H7 (cell line): ENCODE results near the gene ASRGL1. TPM values are rescaled to one million over a fixed set of nuclear protein-coding genes. Genes with fewer than 3 reads are reported as not detected.

ENCODE experiments used
- DNase-seq: peaks from one replicate; pipeline ENCODE4 v3.0.0; 2012
- H3K27me3 ChIP-seq: 2 replicates; pipeline ENCODE4 v1.6.0; 2011; ENCODE audit warnings: mild to moderate bottlenecking, low read length; ENCODE audit not compliant: control insufficient read depth, insufficient read depth
- H3K36me3 ChIP-seq: replicated peaks from 2 replicates; pipeline ENCODE4 v1.5.1; 2011; ENCODE audit warnings: low read length; ENCODE audit not compliant: control insufficient read depth, insufficient read depth
- H3K4me3 ChIP-seq: 2 replicates; pipeline ENCODE4 v1.5.1; 2011; ENCODE audit warnings: low read depth, mild to moderate bottlenecking, control low read depth, low read length, moderate library complexity; ENCODE audit not compliant: insufficient read depth
- total RNA-seq: library from RNA; depleted of rRNA; stranded (reverse); fragments of >200 nt; shearing (Covaris generic); gene quantifications from 2 replicates; pipeline ENCODE4 v1.2.3, GENCODE V29; 2014; rRNA removed

The ASRGL1 gene
- total RNA-seq, 1 experiment from 2014 or later = 56.3 TPM

DNA sequence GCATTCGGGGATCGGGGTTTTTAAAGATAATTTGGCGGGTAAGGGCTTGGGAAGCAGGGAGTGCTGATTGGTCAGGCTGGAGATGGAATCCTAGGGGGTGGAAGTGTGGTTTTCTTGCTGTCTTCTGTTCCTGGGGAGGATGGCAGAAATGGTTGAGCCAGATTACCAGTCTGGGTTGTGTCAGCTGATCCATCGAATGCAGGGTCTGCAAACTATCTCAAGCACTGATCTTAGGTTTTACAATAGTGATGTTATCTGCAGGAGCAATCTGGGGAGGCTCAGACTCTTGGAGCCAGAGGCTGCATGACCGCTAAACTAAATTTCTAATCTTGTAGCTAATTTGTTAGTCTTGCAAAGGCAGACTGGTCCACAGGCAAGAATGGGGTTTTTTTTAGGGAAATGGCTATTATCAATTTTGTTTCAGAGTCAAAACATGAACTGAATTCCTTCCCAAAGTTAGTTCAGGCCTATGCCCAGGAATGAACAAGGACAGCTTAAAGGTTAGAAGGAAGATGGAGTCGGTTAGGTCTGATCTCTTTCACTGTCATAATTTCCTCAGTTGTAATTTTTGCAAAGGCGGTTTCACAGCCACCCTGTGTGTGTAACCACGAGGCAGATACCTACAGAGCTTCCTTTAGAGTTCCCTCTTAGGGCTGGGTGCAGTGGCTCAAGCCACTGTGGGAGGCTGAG, 91.8 kb downstream of the ASRGL1 start:
- Histone ChIP-seq H3K27me3 (no peaks in the 10 kb centered on the region; the same call in 1 of the 2 replicates), H3K36me3 (no peaks in the 10 kb centered on the region), H3K4me3 (no peak overlapping the region)
- no peak for DNase-seq

DNA sequence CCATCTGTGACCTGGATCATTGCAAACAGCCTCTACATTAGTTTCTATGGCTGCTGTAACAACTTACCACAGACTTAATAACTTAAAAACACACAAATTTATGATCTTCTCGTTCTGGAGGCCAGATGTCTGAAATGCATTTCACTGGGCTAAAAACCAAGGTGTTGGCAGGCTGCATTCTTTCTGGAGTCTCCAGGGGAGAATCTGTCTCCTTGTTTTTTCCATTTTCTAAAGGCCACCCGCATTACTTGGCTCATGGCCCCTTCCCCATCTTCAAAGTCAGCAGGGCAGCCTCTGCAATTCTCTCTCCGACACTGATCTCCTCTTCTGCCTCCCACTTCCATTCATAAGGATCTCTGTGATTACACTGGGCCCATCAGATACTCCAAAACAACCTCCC, 93.2 kb downstream of the ASRGL1 start:
- no peak for DNase-seq
- no peaks in the 10 kb centered on the region for H3K27me3 ChIP-seq

DNA sequence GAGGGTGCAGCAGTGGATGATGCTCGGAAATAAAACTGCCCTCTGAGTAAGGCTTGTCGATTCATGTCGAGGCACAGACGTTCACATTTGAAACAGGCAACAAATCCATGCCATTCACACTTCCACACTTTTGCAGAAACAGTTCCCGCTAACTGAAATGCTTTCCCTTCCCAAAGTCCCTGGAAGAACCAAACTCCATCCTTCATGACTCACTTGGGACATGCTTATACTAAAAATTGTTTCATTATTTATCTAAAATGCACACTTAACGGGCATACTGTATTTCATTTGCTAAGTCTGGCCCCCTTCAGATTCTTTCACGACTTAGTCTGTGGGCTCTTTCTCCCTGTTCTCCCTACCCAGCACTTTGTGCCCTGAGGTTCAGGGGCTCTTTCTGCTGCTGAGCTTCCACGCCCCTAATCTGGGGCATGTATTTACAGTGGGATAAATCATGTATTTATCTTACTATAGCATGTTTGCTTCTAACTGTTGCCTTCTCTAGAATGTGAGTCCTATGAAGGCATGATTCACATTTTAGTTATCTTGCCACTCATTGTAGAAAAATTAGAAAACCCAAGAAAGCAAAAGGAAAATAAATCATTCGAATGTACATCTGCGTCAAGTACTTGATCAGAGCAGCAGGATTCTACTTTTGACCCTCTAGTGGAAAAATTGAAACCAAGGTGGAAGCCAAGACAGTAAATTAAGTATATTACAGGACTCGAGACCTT, 94.1 kb downstream of the ASRGL1 start:
- Histone ChIP-seq H3K4me3 (no peak overlapping the region), H3K27me3 (no peaks in the 10 kb centered on the region), H3K36me3 (no peaks in the 10 kb centered on the region)
- DNase-seq = no peak

More for the DNA sequence above, 93.2 kb downstream of the ASRGL1 start:
- H3K4me3 ChIP-seq = no peak overlapping the region
- H3K36me3 ChIP-seq = no peaks in the 10 kb centered on the region

DNA sequence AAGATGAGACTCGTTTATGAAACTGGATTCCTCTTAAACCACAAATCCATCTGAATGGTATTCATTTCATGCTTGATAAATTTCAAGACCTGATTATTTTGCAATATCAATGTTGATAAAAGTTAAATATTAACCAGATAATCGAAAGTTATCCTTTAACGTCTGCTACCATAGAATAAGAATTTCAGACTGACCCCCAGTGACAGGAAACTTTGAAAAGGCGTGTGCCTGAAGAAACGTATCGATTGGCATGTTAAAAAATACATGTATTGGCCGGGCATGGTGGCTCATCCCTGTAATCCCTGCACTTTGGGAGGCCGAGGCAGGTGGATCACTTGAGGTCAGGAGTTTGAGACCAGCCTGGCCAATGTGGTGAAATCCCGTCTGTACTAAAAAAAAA, 95.4 kb downstream of the ASRGL1 start:
- H3K4me3 ChIP-seq = no peak overlapping the region
- H3K27me3 ChIP-seq = no peaks in the 10 kb centered on the region
- no peak for DNase-seq
- H3K36me3 ChIP-seq = no peaks in the 10 kb centered on the region

DNA sequence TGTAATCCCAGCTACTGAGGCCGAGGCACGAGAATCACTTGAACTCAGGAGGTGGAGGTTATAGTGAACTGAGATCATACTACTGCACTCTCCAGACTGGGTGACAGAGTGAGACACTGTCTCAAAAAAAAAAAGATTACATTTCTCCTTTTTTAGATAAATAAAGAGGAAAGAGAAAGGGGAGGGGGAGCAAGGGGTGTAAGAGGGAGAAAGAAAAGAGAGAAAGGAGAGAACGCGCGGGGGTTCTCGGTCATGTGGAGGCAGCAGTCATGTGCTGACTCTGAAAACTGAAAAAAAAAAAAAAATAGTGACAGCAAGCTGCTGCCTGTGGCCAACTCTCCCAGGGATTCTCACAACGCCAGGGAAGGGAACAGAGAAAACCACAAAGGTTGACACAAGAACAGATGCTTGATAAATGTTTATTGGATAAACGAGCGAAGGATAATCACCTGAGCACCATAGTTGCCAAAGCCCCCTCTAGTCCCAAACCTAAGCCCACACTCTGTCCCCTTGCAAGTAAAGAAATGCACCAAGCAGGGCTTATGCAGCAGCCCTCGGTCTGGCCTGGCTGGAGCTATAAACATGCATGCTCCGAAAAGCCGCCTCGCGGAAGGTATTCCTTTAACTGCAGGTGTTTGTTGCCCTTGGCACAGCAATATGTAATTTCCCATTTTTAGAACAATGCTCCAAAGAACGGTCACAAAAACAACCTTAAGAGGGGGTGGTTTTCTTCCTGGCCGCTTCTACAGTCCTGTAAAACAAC, 96.1 kb downstream of the ASRGL1 start:
- H3K27me3 ChIP-seq = no peaks in the 10 kb centered on the region
- no peak for DNase-seq
- no peak overlapping the region for H3K4me3 ChIP-seq
- no peaks in the 10 kb centered on the region for H3K36me3 ChIP-seq

DNA sequence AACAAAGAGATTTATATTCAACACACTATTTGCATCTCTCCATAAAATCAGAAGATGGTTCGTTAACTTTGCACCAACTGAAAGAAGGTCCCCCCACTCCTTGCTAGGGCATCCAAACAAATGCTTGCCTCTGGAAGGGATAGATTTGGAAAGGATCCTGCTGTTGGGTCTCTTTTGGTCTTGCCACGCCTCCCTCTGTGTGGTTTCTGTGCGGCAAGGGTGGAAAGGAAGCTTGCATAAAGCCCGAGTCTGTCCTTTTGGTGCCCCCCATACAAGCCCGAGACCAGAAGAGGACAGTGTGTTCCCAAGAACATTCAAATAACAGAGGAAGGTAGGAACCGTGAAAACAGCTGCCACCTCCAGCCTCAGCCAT, 96.6 kb downstream of the ASRGL1 start:
- no peak for DNase-seq
- Histone ChIP-seq H3K4me3 (no peak overlapping the region), H3K27me3 (no peaks in the 10 kb centered on the region), H3K36me3 (no peaks in the 10 kb centered on the region)

DNA sequence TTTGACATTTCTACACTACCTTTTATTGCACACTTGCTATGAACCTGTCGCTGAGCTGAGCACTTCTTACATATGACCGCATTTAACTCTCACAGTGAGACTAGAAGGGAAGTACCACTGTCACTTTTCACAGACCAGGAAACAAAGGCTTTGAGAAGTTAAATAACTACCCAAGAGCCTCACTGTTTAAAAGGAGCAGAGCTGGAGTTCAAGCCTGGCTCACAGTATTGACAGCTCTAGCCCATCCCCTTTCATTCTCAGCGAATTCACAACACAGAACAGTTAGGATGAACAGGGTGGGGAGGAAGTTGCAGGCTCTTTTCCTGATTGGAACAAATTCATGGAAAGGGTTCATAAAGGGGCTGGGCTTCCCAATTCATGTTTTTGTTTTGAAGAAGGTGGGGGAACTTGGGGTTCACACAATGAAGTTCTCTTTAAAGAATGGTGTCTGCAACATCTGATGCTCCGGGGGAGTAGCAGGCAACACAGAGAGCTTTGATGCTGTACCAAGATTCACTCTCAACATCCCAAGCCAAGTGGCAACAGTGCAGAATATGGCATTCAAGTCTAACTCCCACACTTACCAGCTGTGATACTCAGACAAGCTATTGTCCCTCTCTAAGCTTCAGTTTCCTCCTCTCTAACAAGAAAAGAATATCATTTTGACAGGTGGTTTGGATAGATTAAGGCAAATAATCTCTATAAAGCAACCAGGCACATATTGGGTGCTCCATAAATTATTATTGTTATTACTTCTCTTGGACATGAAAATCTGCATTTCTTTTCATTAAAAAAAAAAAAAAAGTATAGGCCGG, 98.8 kb downstream of the ASRGL1 start:
- no peaks in the 10 kb centered on the region for H3K27me3 ChIP-seq
- no peaks in the 10 kb centered on the region for H3K36me3 ChIP-seq
- no peak overlapping the region for H3K4me3 ChIP-seq
- DNase-seq = no peak

DNA sequence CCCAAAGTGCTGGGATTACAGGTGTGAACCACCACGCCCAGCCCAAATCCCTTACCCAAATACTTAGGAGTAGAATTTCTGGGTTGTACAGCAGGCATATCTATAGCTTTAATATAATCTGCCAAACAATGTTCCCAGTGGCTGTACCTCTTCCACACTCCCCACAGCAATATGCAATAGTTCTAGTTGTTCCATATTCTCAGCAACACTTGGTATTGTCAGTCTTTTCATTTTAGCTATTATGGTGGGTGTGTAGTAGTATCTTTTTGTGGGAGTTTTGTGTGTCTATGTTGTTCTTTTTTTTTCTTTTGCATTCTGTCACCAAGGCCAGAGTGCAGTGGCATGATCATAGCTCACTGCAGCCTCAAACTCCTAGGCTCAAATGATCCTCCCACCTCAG, 100.4 kb downstream of the ASRGL1 start:
- Histone ChIP-seq H3K27me3 (no peaks in the 10 kb centered on the region), H3K36me3 (no peaks in the 10 kb centered on the region), H3K4me3 (no peak overlapping the region)
- no peak for DNase-seq

DNA sequence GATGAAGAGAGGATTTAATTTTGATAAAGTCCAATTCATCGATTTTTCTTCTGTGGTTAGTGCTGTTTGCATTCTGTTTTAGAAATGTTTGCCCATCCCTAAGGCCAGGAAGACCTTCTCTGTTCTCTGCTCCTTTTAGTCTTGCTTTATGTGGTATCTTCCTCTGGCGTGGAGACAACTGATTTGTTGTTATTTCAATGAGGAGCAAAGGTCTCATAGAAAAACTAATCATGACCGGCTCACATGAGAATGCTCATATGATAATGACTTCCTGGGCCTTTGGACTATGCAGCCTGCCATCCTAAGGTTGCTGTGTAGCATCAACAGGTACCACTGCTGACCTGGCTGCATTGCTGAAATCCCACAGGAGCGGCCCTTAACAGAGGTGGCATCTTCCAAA, 101.4 kb downstream of the ASRGL1 start:
- no peaks in the 10 kb centered on the region for H3K27me3 ChIP-seq
- H3K4me3 ChIP-seq = no peak overlapping the region
- no peak for DNase-seq
- H3K36me3 ChIP-seq = no peaks in the 10 kb centered on the region

DNA sequence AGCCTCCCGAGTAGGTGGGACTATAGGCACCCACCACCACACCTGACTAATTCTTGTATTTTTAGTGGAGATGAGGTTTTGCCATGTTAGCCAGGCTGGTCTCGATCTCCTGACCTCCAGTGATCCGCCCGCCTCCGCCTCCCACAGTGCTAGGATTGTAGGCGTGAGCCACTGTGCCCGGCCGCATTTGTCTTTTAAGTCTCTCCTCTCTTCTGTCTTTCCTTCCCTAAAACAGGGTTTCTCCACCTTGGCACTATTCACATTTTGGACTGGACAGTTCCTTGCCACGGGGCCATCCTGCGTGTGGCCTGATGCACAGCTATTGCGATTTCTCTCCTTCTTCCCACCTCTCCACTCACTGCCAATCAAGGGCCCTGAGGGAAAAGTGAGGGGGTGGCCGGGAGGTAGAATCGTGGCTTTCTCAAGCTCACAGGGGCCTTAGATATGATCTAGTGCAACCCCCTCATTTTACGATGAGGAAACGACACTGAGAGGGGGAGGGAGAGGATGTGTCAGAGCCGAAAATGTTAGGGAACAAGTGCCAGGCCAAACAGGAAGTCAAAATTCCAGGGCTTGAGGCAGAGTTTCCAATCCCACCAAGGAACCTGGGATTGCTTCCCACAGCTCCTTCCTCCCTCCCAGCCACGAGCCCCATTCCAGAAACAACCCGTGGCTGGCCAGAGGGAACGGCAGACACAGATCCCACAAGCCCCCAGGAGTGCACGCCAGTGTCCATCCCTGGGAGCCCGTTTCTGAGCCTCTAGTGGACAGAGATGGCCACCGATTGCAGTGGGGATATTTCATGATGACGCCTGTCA, 102.7 kb downstream of the ASRGL1 start:
- Histone ChIP-seq H3K27me3 (no peaks in the 10 kb centered on the region), H3K36me3 (no peaks in the 10 kb centered on the region), H3K4me3 (no peak overlapping the region)
- DNase-seq = no peak

Other genes starting within 250 kb of the ASRGL1 start
- 96.8 and 107 TPM in 2 replicates for gene INCENP, start 213.4 kb upstream of the ASRGL1 start, total RNA-seq
- not detected in 2 replicates for gene SCGB1D1, start 147.2 kb upstream of the ASRGL1 start, total RNA-seq
- not detected in 2 replicates for gene SCGB2A1, start 128.8 kb upstream of the ASRGL1 start, total RNA-seq
- gene SCGB1D2, start 95.2 kb upstream of the ASRGL1 start, total RNA-seq = not detected in 2 replicates
- gene SCGB2A2, start 67.3 kb upstream of the ASRGL1 start, total RNA-seq = not detected in 2 replicates
- gene SCGB1D4, start 38.4 kb upstream of the ASRGL1 start, total RNA-seq = not detected in 2 replicates
- gene SCGB1A1, start 81.6 kb downstream of the ASRGL1 start, total RNA-seq = not detected in 2 replicates
- gene AHNAK, start 209.4 kb downstream of the ASRGL1 start, total RNA-seq = 8.3 and 11.2 TPM in 2 replicates
- gene EEF1G, start 236.4 kb downstream of the ASRGL1 start, total RNA-seq = 1,781 and 1,948 TPM in 2 replicates